ENCODE data around the gene SLC4A7.
"Not testable (repeated sequence)": the region's sequence is repeated elsewhere in the genome, so short reads cannot be mapped to it uniquely, and the experiment has no call there.

The SLC4A7 gene

GRCh38 chr3:27428446-27428845 is 55.7 kb downstream of the SLC4A7 start:
- DNase-seq (ENCODE audit: low read depth), result no peak

DNA sequence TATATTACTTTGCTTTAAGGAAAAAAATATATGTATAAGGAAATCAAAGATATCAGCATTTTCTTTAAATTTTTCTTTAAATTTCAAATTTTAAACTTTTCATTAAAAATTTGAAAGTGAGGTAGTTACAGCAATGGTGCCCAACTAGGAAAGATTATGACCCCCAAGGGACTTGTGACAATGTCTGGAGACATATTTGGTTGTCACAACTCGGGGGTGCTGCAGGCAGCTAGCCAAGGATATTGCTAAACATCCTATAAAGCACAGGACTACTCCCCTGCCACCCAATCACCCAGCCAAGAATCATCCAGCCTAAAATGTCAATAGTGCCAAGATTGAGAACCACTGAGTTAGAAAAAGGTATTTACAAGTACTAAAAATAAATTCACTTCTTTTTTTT is 57.3 kb downstream of the SLC4A7 start:
- no peak for DNase-seq (ENCODE audit: low read depth)

- DNase-seq (ENCODE audit: low read depth), result no peak
Observed at GRCh38 chr3:27425896-27426565, 58.2 kb downstream of the SLC4A7 start.

- DNase-seq (ENCODE audit: low read depth), result not testable (repeated sequence)
Observed at GRCh38 chr3:27424812-27425521, 59.2 kb downstream of the SLC4A7 start.

DNA sequence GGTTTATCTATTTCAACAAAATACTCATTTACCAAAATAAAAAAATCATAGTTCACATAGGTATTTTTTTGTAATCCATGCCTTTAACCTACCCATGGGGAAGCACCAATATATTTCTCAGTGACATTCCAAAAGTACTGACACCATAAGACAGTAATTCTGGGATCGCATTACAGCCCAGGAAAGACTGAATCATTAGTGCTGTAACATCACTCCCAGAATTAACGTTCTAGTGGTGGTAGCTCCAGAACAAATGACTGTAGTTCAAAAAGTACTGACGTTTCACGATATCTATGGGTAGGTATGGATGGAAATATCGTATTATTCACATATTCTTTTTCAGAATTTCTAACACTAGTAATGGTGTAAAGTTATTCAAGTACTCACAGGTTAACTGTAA is 60.7 kb downstream of the SLC4A7 start:
- peak; percentile 36 for DNase-seq (ENCODE audit: low read depth)

- no peak for DNase-seq (ENCODE audit: low read depth)
Observed at GRCh38 chr3:27422617-27423016, 61.6 kb downstream of the SLC4A7 start.

DNA sequence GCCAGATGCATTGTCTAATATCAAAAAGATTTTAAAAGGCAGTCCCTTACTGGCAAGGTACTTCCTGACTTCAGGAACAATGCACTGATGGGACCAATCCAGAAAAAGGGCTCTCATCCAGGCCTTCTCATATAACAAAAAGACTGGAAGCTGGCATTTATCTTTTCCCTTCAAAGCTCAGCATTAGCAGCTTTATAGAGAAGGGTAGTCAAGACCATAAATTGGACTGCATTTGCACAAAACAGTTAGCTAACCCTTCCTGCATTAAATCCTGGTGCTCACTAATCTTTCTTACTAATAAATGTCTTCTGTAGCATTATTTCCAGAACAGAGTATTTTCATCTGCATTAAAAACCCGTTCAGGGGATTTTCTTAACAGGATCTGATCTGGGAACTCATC is 69.0 kb downstream of the SLC4A7 start:
- no peak for DNase-seq (ENCODE audit: low read depth)

GRCh38 chr3:27392950-27393679 is 91.1 kb downstream of the SLC4A7 start:
- DNase-seq (ENCODE audit: low read depth), result no peak

GRCh38 chr3:27392414-27392813 is 91.8 kb downstream of the SLC4A7 start:
- not testable (repeated sequence) for DNase-seq (ENCODE audit: low read depth)

DNA sequence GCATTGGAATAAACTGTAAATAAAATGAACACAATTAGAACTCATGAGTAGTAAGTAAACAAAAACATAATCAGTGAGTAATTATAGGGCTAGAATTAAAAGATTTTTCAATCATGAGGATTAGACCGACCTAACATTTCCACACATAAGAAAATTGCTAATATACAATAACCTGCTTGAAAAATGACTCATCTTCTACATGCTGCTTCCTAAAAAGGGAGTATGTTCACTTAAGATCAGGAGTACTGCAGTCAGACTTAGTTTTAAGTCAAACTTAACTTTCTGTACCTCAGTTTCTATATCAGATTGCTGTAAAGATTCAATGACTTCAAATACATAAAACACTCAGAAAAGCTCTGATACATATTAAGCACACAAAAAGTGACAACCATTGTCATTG is 92.4 kb downstream of the SLC4A7 start:
- no peak for DNase-seq (ENCODE audit: low read depth)

DNA sequence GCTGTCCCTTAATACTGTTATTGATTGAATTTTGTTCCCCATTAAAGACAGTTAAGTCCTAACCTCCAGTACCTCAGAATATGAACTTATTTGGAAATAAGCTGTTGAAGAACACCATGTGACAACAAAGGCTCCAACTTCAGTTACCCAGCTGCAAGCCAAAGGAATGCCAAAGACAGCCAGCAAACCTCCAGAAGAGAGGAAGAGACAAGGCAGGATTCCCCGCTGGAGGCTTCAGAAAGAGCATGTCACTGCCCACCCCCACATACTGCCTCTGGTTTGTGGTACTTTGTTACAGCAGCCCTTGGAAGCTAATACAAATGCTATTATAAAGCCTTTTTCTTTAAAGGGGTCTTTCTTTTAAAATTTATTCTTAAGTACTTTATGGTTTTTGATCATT is 96.6 kb downstream of the SLC4A7 start:
- DNase-seq (ENCODE audit: low read depth), result no peak

GRCh38 chr3:27385504-27385903 is 98.7 kb downstream of the SLC4A7 start:
- no peak for DNase-seq (ENCODE audit: low read depth)

GRCh38 chr3:27384191-27384590 is 100.0 kb downstream of the SLC4A7 start:
- no peak for DNase-seq (ENCODE audit: low read depth)

DNA sequence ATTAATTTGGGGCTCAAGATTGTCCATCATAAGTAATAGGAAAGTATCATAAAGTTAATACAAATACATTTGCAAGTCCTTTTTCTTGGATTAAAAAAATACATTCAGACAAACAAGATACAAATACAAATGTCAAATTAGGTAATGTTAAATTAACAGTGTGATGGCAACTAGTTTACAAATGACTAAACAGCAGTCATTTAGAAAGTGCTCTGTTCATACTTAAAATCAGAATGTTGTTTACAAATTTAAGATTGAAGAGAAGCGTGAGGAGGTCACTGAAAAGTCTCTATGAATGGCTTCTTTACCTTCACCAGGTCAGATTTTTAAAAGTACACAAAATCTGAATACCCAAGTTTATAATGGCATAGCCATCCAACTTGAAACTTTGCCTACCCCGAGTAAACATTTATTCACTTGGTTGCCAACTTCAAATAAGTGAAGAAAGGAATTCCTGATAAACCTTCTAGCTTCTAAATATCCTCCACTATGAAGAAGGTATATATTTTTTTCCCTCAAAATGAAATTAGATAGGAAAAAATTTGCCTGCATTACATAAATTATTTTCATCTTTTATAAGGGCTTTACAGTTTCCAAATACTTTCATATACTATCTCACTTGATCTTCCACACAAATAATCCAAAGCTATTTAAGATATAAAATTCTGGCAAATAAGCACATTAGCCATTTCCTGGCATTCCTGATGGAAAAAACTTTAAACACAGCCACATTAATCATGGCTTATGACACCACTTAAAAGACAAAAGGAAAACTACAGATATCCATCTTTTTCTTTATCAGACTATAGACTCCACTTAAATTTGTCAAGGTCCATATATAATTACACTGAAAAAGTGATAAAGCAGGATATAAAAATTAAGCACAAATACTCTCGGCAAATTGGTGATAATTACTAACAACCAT is 103.5 kb downstream of the SLC4A7 start:
- DNase-seq (ENCODE audit: low read depth), result no peak

- no peak for DNase-seq (ENCODE audit: low read depth)
Observed at GRCh38 chr3:27378331-27378730, 105.9 kb downstream of the SLC4A7 start.

GRCh38 chr3:27376109-27376772 is 107.9 kb downstream of the SLC4A7 start:
- no peak for DNase-seq (ENCODE audit: low read depth)

- DNase-seq (ENCODE audit: low read depth), result no peak
Observed at GRCh38 chr3:27368831-27369607, 115.2 kb downstream of the SLC4A7 start, which contains the start of gene NEK10. Gene NEK10 (minus strand): TSS chr3:27369383. CDS start chr3:27352882, 16,501 bp downstream.

DNA sequence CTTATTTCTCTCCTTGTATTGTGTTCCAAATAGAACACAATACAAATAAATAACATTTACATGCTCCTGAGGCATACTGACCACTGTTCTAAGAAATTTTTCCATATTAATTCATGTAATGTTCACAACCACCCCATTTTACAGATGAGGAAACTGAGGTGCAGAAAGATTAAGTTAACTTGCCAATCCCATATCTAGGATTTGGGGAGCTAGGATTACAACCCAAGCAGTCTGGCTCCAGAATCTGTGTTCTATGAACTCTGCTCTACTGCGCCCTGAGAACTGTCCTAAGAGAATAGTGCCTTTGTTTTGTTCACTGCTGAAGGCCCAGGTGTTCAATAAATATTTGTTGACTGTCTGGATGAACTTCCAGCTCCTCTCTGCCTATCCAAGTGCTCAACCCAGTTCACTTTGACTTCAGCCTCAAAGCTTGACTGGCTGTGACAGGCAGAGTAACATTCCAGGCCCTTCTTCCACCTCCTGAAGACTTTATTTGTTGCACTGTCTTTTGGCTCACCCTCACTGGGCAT is 118.1 kb downstream of the SLC4A7 start:
- no peak for DNase-seq (ENCODE audit: low read depth)

- no peak for DNase-seq (ENCODE audit: low read depth)
Observed at GRCh38 chr3:27360113-27361078, 123.8 kb downstream of the SLC4A7 start.

Data from GM04503 (cell line).